Glomerular visceral epithelial cell (primary cell): ENCODE measurements around the gene KIAA1586.
"Not testable (repeated sequence)": the region's sequence is repeated elsewhere in the genome, so short reads cannot be mapped to it uniquely, and the experiment has no call there.

ENCODE experiments used
- DNase-seq: peaks from one replicate; pipeline ENCODE4 v3.0.0-alpha.2; 2016; ENCODE audit errors: extremely low spot score

Gene KIAA1586, protein sequence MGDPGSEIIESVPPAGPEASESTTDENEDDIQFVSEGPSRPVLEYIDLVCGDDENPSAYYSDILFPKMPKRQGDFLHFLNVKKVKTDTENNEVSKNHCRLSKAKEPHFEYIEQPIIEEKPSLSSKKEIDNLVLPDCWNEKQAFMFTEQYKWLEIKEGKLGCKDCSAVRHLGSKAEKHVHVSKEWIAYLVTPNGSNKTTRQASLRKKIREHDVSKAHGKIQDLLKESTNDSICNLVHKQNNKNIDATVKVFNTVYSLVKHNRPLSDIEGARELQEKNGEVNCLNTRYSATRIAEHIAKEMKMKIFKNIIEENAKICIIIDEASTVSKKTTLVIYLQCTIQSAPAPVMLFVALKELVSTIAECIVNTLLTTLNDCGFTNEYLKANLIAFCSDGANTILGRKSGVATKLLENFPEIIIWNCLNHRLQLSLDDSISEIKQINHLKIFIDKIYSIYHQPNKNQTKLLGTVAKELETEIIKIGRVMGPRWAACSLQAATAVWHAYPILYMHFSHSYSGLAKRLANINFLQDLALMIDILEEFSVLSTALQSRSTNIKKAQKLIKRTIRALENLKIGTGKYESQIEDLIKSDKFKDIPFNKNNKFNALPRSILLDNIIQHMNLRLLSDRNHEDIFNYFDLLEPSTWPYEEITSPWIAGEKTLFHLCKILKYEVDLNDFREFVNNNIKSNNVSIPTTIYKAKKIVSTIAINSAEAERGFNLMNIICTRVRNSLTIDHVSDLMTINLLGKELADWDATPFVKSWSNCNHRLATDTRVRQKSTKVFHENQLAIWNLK

DNA sequence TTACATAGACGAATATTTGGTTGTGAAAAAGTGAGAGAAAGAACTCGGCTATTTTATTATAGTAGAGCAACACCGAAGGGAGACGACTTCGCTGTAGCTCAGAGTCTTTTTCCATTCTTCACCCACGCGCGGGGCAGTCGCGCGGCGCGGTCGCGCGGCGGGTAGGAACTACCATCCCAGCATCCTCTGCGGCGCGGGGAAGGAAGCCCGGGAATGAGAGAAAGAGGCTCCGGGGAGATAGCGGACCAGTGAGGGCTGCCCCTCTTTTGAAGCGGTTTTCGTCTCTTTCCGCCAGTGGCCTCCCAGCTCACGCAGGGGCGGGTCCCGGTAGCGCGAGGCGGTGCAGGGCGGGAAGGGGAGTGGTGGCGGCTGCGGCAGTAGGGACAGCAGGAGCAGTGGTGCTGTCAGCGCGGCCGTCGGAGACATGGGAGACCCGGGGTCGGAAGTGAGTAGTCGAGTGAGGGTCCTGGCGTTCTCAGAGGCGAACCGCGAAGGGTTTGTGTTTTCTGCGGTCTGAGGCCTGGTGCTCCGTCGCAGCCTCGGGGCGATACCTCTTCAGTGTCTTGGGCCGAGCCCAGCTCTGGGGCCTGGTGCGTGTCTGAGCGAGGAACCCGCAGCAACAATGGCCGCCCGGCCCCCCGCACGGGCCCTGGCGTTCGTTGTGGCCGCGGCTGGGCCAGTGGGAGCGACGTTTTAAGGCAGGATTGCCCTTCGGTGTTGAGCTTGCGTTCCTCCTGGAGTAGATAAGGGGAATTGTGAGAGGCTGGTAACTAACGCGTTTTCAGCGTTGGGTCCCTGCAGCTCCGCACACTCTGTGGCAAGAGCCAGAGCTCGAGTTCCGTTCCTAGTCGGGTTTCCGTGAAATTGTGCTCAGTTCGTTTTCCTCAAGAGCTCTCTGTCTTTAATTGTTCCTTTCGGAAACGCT is at the start of gene KIAA1586:
Gene KIAA1586, plus strand, starts transcription at position 362 of the 925 bp plus-strand sequence. Its CDS starts 63 bp downstream, at position 425.
- DNase-seq: peak; percentile 92

DNA sequence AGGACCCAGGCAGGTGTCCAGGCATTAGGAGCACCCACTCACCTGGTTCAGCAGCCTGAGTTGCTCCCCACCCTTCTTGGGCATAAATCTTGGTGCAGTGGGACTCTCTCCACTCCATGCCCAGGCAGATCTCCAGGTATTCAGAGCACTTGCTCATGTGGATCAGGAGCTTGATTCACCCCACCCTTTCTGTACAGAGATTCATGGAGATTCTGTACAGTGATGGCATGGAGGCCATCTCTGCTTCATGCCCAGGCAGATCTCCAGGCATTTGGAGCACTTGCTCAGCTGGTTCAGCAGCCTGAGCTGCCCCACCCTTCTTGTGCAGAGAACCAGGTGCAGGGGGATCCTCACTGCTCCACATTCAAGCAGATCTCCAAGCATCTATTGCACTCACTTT is 47.4 kb upstream of the KIAA1586 start:
- DNase-seq: no peak

DNA sequence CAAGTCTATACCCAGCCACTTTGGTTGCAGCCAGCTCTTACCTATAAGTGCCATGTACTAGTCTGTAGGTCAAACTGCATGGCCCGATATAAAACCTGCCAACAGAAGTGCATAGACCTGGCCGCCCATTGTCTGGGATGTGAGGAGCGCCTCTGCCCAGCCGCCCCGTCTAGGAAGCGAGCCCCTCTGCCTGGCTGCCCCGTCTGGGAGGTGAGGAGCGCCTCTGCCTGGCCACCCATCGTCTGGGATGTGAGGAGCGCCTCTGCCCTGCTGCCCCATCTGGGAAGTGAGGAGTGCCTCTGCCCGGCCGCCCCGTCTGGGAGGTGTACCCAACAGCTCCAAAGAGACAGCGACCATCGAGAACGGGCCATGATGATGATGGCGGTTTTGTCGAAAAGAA is 46.7 kb upstream of the KIAA1586 start:
- DNase-seq: not testable (repeated sequence)

DNA sequence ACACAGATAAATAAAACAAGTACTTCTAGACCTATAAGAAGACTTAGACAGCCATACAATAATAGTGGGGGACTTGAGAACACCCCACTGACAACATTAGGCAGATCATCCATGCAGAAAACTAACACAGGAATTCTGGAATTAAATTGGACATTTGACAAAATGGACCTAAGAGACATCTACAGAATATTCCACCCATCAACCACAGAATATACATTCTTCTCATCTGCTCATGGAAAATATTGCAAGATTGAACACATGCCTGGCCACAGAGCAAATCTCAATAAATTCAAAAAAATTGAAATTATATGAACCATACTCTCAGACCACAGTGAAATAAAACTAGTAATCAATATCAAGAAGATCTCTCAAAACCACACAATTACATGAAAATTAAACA is 44.3 kb upstream of the KIAA1586 start:
- DNase-seq: no peak

DNA sequence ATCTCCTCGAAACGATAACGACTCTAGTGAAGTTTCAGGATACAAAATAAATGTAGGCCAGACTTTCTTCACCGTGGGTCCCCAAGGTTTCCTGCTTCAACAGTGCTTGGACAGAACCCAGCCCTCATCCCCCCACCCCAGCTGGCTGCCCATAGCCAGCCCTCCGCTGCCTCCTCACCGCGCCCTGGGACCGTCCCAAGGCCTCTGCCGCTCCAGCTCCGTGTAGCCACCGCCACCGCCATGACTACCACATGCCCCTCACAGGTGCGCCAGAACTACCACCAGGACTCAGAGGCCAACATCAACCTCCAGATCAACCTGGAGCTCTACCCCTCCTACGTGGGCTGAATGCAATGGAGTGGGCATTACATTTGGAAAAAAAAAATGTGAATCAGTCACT is 42.2 kb upstream of the KIAA1586 start:
- DNase-seq: no peak

DNA sequence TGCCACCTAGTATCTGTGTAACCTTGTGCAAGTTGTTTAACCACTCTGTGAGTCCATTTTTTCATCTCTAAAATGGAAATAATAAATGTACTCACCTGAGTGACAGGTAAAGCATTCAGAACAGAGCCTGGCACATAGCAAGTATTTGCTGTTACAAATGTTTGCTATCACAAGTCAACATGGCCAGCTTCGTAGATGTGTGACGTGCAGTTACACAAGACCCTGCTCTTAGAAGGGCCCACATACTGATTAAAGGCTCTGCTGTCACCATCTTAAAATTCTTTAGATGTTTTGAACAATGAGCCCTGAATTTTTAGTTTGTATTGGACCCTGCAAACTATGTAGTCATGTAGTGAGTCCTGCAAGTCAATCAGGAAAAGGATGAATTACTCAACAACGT is 40.4 kb upstream of the KIAA1586 start:
- no peak for DNase-seq

DNA sequence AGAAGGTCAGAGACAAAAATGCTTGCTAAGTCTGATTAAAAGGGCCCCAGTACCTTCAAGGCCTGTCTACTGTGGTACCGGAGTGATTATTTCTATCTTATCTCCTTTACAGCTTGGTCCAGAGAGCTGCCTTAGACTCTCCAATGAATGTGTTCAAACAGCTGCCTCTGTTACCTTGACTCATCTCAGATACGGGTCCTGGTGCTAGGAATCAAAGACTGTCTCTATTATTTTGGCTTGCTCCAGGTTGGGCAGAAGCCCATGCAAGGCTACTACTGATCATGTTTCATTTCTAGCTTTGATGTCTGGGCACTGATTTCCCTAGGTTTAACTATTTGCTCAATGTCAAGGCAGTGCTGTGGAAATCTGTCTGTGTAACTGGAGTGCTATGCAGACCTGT is 38.4 kb upstream of the KIAA1586 start:
- DNase-seq: not testable (repeated sequence)

DNA sequence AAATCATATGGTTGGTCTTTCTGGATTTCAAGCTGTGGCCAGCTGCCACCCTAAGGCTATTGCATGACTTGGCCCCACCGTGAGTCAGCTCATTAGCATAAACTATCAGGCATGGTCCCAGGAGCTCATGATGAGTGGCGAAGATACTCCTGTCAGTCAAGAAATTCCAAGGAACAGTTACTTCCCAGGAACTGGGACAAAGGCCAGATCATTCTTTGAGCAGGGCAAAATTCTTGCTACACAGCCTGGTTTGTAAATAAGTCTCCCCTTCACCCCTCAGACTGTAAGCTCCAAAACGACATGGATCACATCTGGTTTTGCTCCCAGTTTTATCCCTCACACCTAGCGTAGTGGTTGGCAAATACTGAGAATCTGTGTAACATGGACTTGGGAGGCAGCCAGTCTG is 33.0 kb upstream of the KIAA1586 start:
- DNase-seq: peak; percentile 73

DNA sequence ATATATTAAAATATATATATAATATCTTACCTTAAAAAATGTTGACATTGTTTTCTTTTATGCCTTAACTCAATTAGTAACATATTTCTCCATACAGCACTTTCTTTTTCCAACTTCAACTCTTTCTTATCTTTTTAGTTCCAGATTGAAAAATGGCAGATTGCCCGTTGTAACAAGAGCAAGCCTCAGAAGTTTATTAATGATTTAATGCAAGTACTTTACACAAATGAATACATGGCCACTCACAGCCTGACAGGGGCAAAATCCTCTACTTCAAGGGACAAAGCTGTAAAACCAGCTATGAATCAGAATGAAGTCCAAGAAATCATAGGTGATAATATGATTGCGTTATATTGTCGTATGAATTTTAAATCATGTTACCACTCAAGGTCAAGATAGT is 29.4 kb upstream of the KIAA1586 start:
- DNase-seq: no peak

DNA sequence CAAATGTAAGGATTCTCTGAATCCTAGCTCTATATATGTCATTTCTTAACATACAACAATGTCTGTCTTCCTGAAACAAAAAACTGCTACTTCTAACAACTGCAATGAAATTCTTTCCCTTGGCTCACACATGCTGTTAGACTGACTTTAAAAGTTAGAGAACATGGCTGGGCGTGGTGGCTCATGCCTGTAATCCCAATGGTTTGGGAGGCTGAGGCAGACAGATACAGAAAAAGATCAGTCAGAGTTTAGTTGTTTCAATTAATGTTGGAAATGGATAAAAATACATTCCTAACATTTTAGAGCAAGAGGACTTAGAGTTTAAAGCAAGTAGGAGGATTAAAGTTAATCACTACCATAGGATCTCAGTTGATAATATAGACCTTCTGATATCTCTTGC is 28.7 kb upstream of the KIAA1586 start:
- no peak for DNase-seq

DNA sequence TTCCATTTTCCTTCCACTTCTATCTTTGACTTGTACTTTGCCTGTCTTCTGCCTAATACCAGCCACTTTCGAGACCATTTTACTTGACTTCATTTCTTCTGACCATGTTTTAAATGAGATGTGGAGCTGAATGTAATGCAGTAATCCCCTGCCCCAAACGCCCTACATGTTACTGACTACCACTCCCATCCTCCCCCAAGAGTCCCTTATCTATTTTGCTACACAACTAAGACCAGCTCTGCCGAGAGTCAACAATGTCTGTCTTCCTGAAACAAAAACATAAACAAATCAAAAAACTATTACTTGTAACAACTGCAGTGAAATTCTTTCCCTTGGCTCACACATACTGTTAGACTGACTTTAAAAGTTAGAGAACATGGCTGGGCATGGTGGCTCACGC is 27.1 kb upstream of the KIAA1586 start:
- DNase-seq: no peak

DNA sequence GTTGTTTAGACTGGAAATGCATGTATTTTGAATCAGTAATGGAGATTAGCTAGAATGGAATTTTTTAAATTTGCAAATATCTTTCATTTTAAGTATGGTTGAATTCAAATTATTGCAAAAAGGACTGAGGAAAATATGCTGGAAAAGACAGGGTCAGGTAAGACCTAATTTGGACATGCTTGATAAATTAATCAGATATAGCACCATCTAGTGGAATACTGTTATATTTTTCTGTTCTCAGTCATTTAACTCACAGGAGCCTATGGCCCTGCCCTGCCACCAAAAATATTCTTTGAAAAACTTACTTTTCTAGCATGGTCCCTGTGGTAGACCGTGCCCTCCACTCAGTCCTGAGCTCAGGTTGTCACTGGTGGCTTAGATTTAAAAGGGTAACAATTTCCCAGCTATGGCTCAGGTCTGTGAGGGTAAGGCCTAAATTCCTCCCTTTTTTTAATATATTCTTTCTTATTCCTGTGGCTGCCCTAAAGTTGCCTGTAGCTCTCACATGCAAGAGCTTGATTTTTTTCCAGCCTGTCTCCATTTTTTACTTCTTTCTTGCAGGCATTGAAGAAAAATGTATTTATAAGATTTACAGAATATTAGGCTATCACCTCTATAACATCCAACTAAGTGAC is 25.3 kb upstream of the KIAA1586 start:
- DNase-seq: peak; percentile 41

DNA sequence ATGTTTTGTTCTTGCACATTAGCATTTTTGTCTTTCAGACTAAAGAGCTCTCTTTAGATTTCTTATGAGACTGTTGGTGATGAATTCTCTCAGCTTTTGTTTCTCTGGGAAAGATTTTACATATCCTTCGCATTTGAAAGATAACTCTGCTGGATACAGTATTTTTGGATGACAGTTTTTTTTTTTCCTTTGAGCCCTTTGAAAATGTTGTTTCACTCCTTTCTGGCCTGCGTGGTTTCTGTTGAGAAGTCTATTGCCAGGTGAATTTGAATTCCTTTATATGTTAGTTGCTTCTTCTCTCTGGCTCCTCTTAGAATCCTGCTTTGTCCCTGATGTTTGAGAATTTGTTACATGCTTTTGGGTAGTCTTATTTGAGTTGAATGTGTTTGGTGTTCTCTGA is 22.2 kb upstream of the KIAA1586 start:
- no peak for DNase-seq

DNA sequence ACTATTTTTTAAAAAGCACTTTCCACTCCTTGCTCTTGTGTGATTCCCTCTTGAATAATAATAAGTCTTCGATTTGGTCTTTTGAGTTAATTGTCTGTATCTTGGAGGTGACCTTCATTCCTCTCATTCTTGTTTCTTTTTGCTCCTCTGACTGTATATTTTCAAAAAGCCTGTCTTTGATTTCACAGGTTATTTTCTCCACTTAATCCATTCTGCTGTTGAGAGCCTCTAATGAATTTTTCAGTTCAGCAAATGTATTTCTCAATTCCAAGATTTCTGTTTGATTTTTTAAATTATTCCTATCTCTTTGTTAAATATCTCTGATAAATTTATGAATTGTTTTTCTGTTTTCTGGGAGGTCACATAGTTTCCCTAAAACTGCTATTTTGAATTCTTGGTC is 21.7 kb upstream of the KIAA1586 start:
- DNase-seq: no peak

DNA sequence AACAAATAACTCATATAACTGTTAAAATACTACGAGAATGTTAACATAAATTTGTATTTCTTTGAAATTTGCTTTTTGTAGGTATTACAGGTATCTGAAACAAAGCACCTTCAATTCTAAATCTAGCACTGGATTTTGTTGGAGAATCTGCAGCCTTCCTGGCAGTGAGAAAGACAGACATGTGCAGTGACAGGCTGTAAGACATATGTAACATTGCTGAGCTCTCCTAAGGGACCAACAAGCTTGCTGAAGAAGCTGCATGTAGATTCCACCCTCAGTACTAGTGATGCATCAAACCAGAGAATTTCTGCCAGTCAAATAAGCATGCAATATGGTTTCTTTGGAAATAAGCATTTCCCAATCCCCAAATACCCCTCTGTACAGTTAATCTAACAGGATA is 20.5 kb upstream of the KIAA1586 start:
- no peak for DNase-seq

DNA sequence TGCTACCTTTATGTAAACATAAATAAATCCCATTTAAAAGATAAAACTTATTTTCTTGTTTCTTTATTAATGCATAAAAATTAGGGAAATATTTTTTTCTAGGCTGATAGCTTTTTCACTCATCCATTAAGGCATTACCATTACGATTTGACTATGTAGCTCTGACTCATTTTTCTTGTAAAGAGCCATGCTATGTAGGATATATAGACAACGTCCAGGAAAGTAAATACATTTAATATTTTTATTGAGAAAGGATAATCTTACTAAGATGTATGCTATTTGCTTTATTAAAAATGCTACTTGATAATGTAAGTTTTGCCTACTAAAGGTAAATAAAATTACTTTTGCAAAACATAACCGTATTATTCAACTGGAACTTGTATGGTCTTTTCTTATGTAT is 19.2 kb upstream of the KIAA1586 start:
- DNase-seq: no peak

DNA sequence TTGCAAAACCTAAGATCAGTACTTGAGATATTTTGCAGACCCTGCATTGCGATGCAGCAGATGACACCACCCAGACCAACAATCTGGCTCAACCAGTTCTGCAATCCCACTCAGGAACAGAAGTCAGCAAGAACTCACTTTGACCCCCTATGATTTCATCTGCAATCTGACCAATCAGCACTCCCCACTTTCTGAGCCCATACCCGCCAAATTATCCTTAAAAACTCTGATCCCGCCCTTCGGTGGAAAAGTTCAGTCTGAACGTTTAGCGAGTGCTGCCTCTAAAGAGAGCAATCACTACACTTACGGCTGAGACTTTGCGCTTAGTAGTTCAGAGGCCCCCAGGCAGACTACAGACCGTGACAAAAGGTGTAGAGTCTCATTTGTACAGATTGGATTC is 17.3 kb upstream of the KIAA1586 start:
- DNase-seq: no peak

DNA sequence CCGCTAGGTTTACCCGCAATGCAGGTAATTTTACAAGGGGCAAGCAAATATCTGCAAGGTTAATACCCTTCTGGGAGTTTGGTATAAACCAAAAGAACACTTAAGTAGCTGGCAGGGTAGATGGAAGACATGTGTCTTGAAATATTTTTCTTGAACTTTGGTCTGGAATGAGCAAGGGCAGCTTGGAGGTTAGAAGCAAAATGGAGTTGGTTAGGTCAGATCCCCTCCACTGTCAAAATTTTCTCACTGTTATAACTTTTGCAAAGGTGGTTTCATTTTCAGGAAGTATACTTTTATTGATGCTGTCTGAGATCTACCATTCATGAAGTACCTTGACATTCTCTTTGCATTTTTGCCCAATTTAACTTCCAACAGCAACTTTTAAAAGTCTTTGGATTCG is 13.3 kb upstream of the KIAA1586 start:
- no peak for DNase-seq

DNA sequence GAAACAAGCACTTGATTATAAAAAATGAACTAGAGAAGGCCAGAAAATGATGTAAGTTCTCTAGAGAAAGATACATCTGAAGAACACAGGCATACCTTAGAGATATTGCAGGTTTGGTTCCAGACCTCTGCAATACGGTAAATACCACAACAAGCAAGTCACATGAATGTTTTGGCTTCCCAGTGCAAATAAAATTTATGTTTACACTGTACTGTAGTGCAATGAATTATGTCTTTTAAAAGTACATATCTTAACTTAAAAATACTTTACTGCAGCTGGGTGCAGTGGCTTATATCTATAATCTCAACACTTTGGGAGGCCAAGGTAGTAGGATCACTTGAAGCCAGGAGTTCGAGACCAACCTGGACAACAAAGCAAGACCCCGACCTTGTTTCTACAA is 10.9 kb upstream of the KIAA1586 start:
- no peak for DNase-seq

DNA sequence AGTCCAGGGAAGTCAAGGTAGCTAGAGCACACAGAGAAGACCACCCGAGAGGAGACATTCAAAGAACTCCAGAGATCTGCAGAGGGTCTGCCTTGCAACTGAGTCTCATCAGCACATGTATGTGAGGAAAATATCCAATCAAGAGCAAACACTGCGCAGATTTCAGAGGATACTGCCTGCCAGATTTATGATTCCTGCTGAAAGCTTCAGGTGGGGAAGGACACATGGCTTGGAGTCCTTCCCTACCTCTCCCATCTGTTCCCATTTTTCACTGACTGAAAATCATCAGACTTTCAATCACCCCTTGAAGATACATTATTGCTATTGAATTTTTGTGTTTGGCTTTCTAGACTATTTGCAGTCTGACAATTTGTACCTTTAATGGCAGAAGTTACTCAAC is 7.6 kb upstream of the KIAA1586 start:
- no peak for DNase-seq

DNA sequence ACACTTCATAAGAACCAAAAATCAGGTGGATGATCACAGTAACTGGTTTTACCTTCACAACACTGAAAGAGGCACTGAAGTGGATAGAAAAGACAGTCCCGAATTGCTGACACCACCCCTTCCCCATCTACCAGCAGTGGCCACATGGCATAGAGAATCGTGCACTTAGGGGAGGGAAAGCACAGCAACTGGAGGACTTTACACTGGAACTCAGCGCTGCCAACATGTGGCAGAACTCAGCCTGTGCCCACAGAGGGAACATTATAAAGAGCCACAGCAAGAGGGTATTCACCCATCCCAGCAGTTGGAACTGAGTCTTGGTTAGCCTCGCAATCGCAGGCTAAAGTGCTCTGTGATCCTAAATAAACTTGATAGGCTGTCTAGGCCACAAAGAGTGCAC is 6.5 kb upstream of the KIAA1586 start:
- DNase-seq: peak; percentile 12

DNA sequence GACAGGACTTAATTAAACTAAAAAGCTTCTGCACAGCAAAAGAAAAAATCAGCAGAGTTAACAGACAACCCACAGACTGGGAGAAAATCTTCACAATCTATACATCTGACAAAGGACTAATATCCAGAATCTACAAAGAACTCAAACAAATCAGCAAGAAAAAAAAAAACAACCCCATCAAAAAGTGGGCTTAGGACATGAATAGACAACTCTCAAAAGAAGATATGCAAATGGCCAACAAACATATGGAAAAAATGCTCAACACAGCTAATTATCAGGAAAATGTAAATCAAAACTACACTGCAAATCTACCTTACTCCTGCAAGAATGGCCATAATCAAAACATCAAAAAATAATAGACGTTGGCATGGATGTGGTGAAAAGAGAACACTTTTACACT is 2.4 kb upstream of the KIAA1586 start:
- DNase-seq: not testable (repeated sequence)
